Measurements from ENCODE around the gene GMDS.

Gene GMDS

GRCh38 chr6:1908784-1909183 lies 336.6 kb downstream of the GMDS start:
- H3K9me3 Mint-ChIP-seq: no peaks in the 10 kb centered on the region
- H3K4me1 Mint-ChIP-seq: no peaks in the 10 kb centered on the region
- no peak overlapping the region for H3K27ac Mint-ChIP-seq (ENCODE audit: low read depth)
- no peaks in the 10 kb centered on the region for H3K36me3 Mint-ChIP-seq (ENCODE audit: insufficient read depth)
- H3K27me3 Mint-ChIP-seq: no peaks in the 10 kb centered on the region
- no peak overlapping the region for H3K4me3 Mint-ChIP-seq
- ATAC-seq (replicated peaks; ENCODE audit: extremely low read depth, poor library complexity, severe bottlenecking) (no peak), DNase-seq (ENCODE audit: low spot score in 2 of 2) (no peak)

DNA sequence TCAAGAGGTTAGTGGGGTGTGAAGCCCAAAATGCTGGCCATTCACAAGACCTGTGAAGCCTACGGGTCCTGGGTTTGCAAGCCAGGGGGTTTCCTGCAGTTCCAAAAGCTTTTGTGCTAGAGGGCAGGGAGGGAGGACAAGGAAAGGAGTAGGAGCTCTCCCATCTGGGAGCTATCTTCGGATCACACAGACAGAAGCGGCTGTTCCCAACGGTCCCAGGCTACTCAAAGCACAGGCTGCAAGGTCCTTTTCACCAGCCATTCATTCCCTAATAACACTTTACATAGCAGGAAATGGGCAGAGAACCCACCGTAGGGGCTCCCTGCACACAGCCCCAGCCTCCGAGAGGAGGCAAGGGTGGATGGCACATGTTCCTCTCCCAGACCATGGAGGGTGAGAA lies 338.8 kb downstream of the GMDS start:
- H3K4me3 Mint-ChIP-seq: no peak overlapping the region
- no peaks in the 10 kb centered on the region for H3K9me3 Mint-ChIP-seq
- H3K36me3 Mint-ChIP-seq (ENCODE audit: insufficient read depth): no peaks in the 10 kb centered on the region
- no peaks in the 10 kb centered on the region for H3K27me3 Mint-ChIP-seq
- ATAC-seq (replicated peaks; ENCODE audit: extremely low read depth, poor library complexity, severe bottlenecking): no peak
- DNase-seq (ENCODE audit: low spot score in 2 of 2): no peak
- H3K4me1 Mint-ChIP-seq: no peaks in the 10 kb centered on the region
- H3K27ac Mint-ChIP-seq (ENCODE audit: low read depth): no peak overlapping the region

GRCh38 chr6:1906014-1906413 lies 339.4 kb downstream of the GMDS start:
- ATAC-seq (replicated peaks; ENCODE audit: extremely low read depth, poor library complexity, severe bottlenecking): no peak
- no peak overlapping the region for H3K4me3 Mint-ChIP-seq
- no peak for DNase-seq (ENCODE audit: low spot score in 2 of 2)
- H3K27ac Mint-ChIP-seq (ENCODE audit: low read depth): no peak overlapping the region
- H3K4me1 Mint-ChIP-seq: no peaks in the 10 kb centered on the region
- H3K9me3 Mint-ChIP-seq: no peaks in the 10 kb centered on the region
- H3K27me3 Mint-ChIP-seq: no peaks in the 10 kb centered on the region
- H3K36me3 Mint-ChIP-seq (ENCODE audit: insufficient read depth): no peaks in the 10 kb centered on the region

GRCh38 chr6:1904898-1905297 lies 340.5 kb downstream of the GMDS start:
- H3K4me3 Mint-ChIP-seq: no peak overlapping the region
- H3K36me3 Mint-ChIP-seq (ENCODE audit: insufficient read depth): no peaks in the 10 kb centered on the region
- no peak overlapping the region for H3K27ac Mint-ChIP-seq (ENCODE audit: low read depth)
- ATAC-seq (replicated peaks; ENCODE audit: extremely low read depth, poor library complexity, severe bottlenecking) (no peak), DNase-seq (ENCODE audit: low spot score in 2 of 2) (no peak)
- H3K27me3 Mint-ChIP-seq: no peaks in the 10 kb centered on the region
- H3K9me3 Mint-ChIP-seq: no peaks in the 10 kb centered on the region
- no peaks in the 10 kb centered on the region for H3K4me1 Mint-ChIP-seq

- ATAC-seq (replicated peaks; ENCODE audit: extremely low read depth, poor library complexity, severe bottlenecking): no peak
- H3K9me3 Mint-ChIP-seq: no peaks in the 10 kb centered on the region
- no peak for DNase-seq (ENCODE audit: low spot score in 2 of 2)
Measured at GRCh38 chr6:1904466-1904799, 341.0 kb downstream of the GMDS start.

GRCh38 chr6:1903780-1904465 lies 341.5 kb downstream of the GMDS start:
- ATAC-seq (replicated peaks; ENCODE audit: extremely low read depth, poor library complexity, severe bottlenecking) (no peak), DNase-seq (ENCODE audit: low spot score in 2 of 2) (no peak)
- Mint-ChIP-seq H3K36me3 (ENCODE audit: insufficient read depth) (no peaks in the 10 kb centered on the region), H3K27me3 (no peaks in the 10 kb centered on the region), H3K9me3 (no peaks in the 10 kb centered on the region), H3K4me3 (no peak overlapping the region), H3K27ac (ENCODE audit: low read depth) (no peak overlapping the region), H3K4me1 (no peaks in the 10 kb centered on the region)

More at GRCh38 chr6:1904466-1904799, 341.0 kb downstream of the GMDS start:
- Mint-ChIP-seq H3K36me3 (ENCODE audit: insufficient read depth) (no peaks in the 10 kb centered on the region), H3K4me1 (no peaks in the 10 kb centered on the region), H3K27ac (ENCODE audit: low read depth) (no peak overlapping the region), H3K4me3 (no peak overlapping the region), H3K27me3 (no peaks in the 10 kb centered on the region)

GRCh38 chr6:1901556-1901955 lies 343.8 kb downstream of the GMDS start:
- Mint-ChIP-seq H3K27ac (ENCODE audit: low read depth) (no peak overlapping the region), H3K4me1 (no peaks in the 10 kb centered on the region), H3K36me3 (ENCODE audit: insufficient read depth) (no peaks in the 10 kb centered on the region), H3K9me3 (no peaks in the 10 kb centered on the region), H3K4me3 (no peak overlapping the region), H3K27me3 (no peaks in the 10 kb centered on the region)
- DNase-seq (ENCODE audit: low spot score in 2 of 2) (no peak), ATAC-seq (replicated peaks; ENCODE audit: extremely low read depth, poor library complexity, severe bottlenecking) (no peak)

DNA sequence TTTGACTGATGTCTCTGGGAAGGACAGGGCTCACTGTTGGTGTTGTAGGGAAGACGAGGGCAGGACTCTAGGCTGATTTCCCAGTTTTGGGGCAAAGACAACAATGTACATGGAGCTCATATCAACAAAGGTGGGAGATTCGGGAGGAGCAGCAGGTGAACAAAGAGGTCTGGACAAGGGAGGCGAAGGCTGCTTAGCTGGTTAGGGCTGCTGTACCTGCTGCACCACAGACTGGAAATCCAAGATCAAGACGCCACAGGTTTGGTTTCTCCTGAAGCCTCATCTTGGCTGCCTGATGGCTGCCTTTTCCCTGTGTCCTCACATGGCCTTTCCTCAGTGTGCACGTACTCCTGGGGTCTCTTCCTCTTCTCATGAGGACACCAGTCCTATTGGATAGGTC lies 348.5 kb downstream of the GMDS start:
- Mint-ChIP-seq H3K9me3 (no peaks in the 10 kb centered on the region), H3K4me3 (no peak overlapping the region), H3K27me3 (no peaks in the 10 kb centered on the region), H3K27ac (ENCODE audit: low read depth) (no peak overlapping the region), H3K4me1 (no peaks in the 10 kb centered on the region), H3K36me3 (ENCODE audit: insufficient read depth) (peaks cover 2% of the 10 kb centered on the region)
- ATAC-seq (replicated peaks; ENCODE audit: extremely low read depth, poor library complexity, severe bottlenecking) (no peak), DNase-seq (ENCODE audit: low spot score in 2 of 2) (no peak)

DNA sequence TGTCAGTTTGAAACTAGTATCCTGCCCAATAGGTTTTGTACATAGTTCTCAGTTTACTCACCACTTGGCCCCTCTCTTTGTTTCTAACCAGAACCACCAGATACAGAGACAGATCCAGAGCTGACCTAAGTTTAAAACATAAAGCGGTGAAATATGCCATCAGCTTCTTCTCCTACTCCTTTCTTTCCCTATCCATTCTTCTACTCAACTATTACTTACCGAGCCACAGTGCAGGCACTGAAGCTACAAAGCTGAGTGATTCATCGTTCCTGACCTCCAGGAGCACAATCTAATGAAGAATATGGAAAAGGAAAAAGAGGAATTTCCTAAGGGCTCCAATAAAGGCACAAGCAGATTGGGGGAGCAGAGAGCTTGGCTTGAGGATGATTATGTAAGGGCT lies 349.7 kb downstream of the GMDS start:
- Mint-ChIP-seq H3K27ac (ENCODE audit: low read depth) (no peak overlapping the region), H3K27me3 (no peaks in the 10 kb centered on the region), H3K4me3 (no peak overlapping the region), H3K36me3 (ENCODE audit: insufficient read depth) (peaks cover 2% of the 10 kb centered on the region), H3K4me1 (no peaks in the 10 kb centered on the region), H3K9me3 (no peaks in the 10 kb centered on the region)
- ATAC-seq (replicated peaks; ENCODE audit: extremely low read depth, poor library complexity, severe bottlenecking): no peak
- DNase-seq (ENCODE audit: low spot score in 2 of 2): no peak

DNA sequence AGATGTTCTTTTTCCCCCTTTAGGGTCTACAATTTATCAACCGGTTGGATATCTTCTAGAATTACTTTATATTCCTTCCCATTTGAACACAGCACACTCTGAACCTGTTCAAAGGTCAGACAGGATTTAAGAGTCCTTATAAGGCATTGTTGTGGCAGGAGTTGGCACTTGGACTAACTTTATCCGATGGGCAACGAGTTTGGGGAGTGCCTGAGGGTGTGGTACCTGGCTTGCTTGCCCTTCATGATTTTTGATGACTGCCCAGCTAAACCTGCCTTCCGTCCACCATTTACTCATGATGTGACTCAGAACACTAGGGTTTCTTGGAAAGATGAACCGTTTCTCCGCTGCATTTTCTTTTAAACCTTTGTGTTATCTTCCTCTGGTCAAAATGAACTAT lies 350.5 kb downstream of the GMDS start:
- no peak overlapping the region for H3K27ac Mint-ChIP-seq (ENCODE audit: low read depth)
- peaks cover 2% of the 10 kb centered on the region for H3K36me3 Mint-ChIP-seq (ENCODE audit: insufficient read depth)
- H3K4me1 Mint-ChIP-seq: no peaks in the 10 kb centered on the region
- peaks cover 4% of the 10 kb centered on the region for H3K9me3 Mint-ChIP-seq
- H3K27me3 Mint-ChIP-seq: no peaks in the 10 kb centered on the region
- no peak for ATAC-seq (replicated peaks; ENCODE audit: extremely low read depth, poor library complexity, severe bottlenecking)
- no peak overlapping the region for H3K4me3 Mint-ChIP-seq
- no peak for DNase-seq (ENCODE audit: low spot score in 2 of 2)

- Mint-ChIP-seq H3K4me1 (no peaks in the 10 kb centered on the region), H3K9me3 (peaks cover 4% of the 10 kb centered on the region), H3K27ac (ENCODE audit: low read depth) (no peak overlapping the region), H3K4me3 (no peak overlapping the region), H3K36me3 (ENCODE audit: insufficient read depth) (peaks cover 2% of the 10 kb centered on the region), H3K27me3 (no peaks in the 10 kb centered on the region)
- ATAC-seq (replicated peaks; ENCODE audit: extremely low read depth, poor library complexity, severe bottlenecking) (no peak), DNase-seq (ENCODE audit: low spot score in 2 of 2) (no peak)
Measured at GRCh38 chr6:1893470-1894130, 351.8 kb downstream of the GMDS start.

- H3K4me3 Mint-ChIP-seq: no peak overlapping the region
- H3K27me3 Mint-ChIP-seq: no peaks in the 10 kb centered on the region
- no peak overlapping the region for H3K27ac Mint-ChIP-seq (ENCODE audit: low read depth)
- H3K4me1 Mint-ChIP-seq: no peaks in the 10 kb centered on the region
- DNase-seq (ENCODE audit: low spot score in 2 of 2) (no peak), ATAC-seq (replicated peaks; ENCODE audit: extremely low read depth, poor library complexity, severe bottlenecking) (no peak)
- peaks cover 2% of the 10 kb centered on the region for H3K36me3 Mint-ChIP-seq (ENCODE audit: insufficient read depth)
- H3K9me3 Mint-ChIP-seq: peaks cover 4% of the 10 kb centered on the region
Measured at GRCh38 chr6:1892716-1893115, 352.7 kb downstream of the GMDS start.

DNA sequence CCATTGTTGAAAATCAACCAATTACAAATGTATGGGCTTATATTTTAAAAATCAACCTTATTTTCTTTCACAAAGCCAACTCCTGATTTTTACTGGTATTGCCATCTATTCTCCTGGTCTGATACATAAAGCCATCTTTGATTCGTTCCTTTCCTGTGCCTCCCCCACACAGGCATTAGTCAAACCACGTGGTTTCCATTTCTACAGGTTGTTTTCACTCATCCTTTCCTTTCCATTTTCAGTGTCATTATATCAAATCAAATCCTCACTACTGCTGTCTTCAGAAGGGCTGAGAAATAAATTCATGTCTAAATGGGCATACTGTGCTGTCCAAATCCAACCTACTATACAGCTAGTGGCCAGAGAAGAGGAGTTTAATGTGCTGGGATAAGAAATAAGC lies 354.4 kb downstream of the GMDS start:
- Mint-ChIP-seq H3K9me3 (peaks cover 4% of the 10 kb centered on the region), H3K27ac (ENCODE audit: low read depth) (no peak overlapping the region), H3K4me3 (no peak overlapping the region), H3K36me3 (ENCODE audit: insufficient read depth) (peaks cover 2% of the 10 kb centered on the region), H3K4me1 (no peaks in the 10 kb centered on the region), H3K27me3 (no peaks in the 10 kb centered on the region)
- ATAC-seq (replicated peaks; ENCODE audit: extremely low read depth, poor library complexity, severe bottlenecking): no peak
- no peak for DNase-seq (ENCODE audit: low spot score in 2 of 2)
